Left forelimb (tissue), 1 donor: ENCODE results near the gene FBXL15.
A peak's percentile ranks its signal among the peaks of the same experiment; 100 is the strongest.

Experiments used
- DNase-seq: peaks from one replicate; pipeline ENCODE4 v3.0.0-alpha.2; 2018; ENCODE audit warnings: low spot score

FBXL15 gene

GRCh38 chr10:102457591-102458150 is 37.0 kb downstream of the FBXL15 start:
- DNase-seq = no peak

- no peak for DNase-seq
These were observed 38.0 kb downstream of the FBXL15 start for GRCh38 chr10:102458656-102459055.

- DNase-seq = no peak
These were observed 40.2 kb downstream of the FBXL15 start for GRCh38 chr10:102460836-102461186.

- DNase-seq = peak; percentile 82
These were observed 40.8 kb downstream of the FBXL15 start for GRCh38 chr10:102461187-102462054.

GRCh38 chr10:102462512-102463054 is 41.9 kb downstream of the FBXL15 start:
- no peak for DNase-seq

GRCh38 chr10:102463983-102464382 is 43.3 kb downstream of the FBXL15 start:
- no peak for DNase-seq

GRCh38 chr10:102465466-102465865 is 44.8 kb downstream of the FBXL15 start:
- no peak for DNase-seq

GRCh38 chr10:102467318-102467717 is 46.7 kb downstream of the FBXL15 start:
- no peak for DNase-seq

- no peak for DNase-seq
These were observed 47.4 kb downstream of the FBXL15 start for GRCh38 chr10:102467971-102468438.

GRCh38 chr10:102468683-102469082 is 48.0 kb downstream of the FBXL15 start:
- DNase-seq = no peak

- no peak for DNase-seq
These were observed 50.2 kb downstream of the FBXL15 start for GRCh38 chr10:102470579-102471546.
